ENCODE data around the gene PSEN1. TPM values are rescaled to one million over a fixed set of nuclear protein-coding genes. Genes with fewer than 3 reads are reported as not detected.

The PSEN1 gene
- total RNA-seq, 1 experiment from 2014 or later, result 49.9 TPM

DNA sequence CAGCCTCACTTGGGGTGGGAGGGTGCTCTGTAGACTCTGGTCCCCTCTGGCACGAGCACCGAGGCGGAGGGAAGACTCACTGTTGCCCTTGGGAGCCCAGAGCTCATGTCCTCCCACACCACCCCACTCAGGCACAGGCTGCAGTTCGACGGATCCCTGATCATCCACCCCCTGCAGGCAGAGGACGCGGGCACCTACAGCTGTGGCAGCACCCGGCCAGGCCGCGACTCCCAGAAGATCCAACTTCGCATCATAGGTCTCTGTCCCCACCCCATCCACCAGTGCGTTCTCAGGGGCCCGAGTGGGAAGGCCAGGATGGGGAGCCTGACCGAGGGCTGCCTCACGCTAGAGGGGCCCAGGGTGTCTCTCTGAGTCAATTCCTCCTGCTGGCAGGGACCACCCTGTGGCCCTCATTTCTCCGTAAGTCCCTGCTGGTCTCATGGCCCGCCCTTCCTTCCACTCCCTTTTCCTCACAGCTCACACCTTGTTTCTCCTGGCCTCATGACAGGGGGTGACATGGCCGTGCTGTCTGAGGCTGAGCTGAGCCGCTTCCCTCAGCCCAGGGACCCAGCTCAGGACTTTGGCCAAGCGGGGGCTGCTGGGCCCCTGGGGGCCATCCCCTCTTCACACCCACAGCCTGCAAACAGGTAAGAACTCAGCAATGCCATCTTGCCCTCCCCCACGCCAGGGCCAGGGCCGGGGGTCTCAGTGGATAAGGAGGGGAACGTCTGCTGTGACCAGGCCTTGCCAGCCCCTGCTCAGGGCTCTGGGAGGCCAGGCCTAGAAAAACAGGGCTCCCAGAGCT is 128.0 kb downstream of the PSEN1 start:
- H3K9me3 ChIP-seq (ENCODE audit: control insufficient read depth, low read depth, low read length), result no peaks in the 10 kb centered on the region
- no peak overlapping the region for H3K23ac ChIP-seq (ENCODE audit: insufficient read length, low read depth, low read length)
- peaks cover 2 to 7% of the 10 kb centered on the region in 2 experiments; a peak in 1 of 4 replicates for H3K4me1 Mint-ChIP-seq
- no peak overlapping the region for H3K4ac ChIP-seq (ENCODE audit: low read depth, low read length)
- peaks cover 9% of the 10 kb centered on the region for H3K27me3 Mint-ChIP-seq (ENCODE audit: low read depth)
- no peak overlapping the region for H3K9ac ChIP-seq (ENCODE audit: extremely low read depth, insufficient read length, low read length)
- no peak overlapping the region for H2AK5ac ChIP-seq (ENCODE audit: insufficient read length, low read length)
- H4K20me1 ChIP-seq (ENCODE audit: control insufficient read depth, insufficient read depth, insufficient read length), result no peaks in the 10 kb centered on the region
- no peak overlapping the region for H4K8ac ChIP-seq (replicated peaks; ENCODE audit: insufficient read length, low read depth, low read length)
- no peak overlapping the region for H4K5ac ChIP-seq (ENCODE audit: insufficient read length, low read depth, low read length)
- H3K23me2 ChIP-seq (ENCODE audit: insufficient read length, low read depth, low read length, poor library complexity, severe bottlenecking), result no peaks in the 10 kb centered on the region
- H3K27me3 ChIP-seq (ENCODE audit: insufficient read depth, low read length), result no peaks in the 10 kb centered on the region
- H3K36me3 Mint-ChIP-seq (ENCODE audit: insufficient read depth in 1 of 3, low read depth in 3 of 3), result peaks cover 3 to 5% (median 4%) of the 10 kb centered on the region in 3 experiments; a peak in 4 of 7 replicates
- no CpG with 5 or more reads among the region's 23 CpGs for WGBS (ENCODE audit: extremely low coverage, insufficient read length, low lambda C conversion rate)
- H2BK120ac ChIP-seq (ENCODE audit: low read depth, low read length, poor library complexity, severe bottlenecking), result no peak overlapping the region
- H2BK5ac ChIP-seq (ENCODE audit: insufficient read length, low read length), result no peak overlapping the region
- H3K4me3 Mint-ChIP-seq, result no peak overlapping the region
- no peak overlapping the region for H2BK15ac ChIP-seq (ENCODE audit: low read depth, low read length)
- H2AFZ ChIP-seq (ENCODE audit: low read length), result no peak overlapping the region
- H3K4me1 ChIP-seq (ENCODE audit: insufficient read depth, low read length), result no peaks in the 10 kb centered on the region
- H3K4me2 ChIP-seq (ENCODE audit: insufficient read depth, insufficient read length, low read length), result no peak overlapping the region
- H3K27ac Mint-ChIP-seq, result no peak overlapping the region; a peak in 1 of 7 replicates
- no peak overlapping the region for H3K56ac ChIP-seq (ENCODE audit: insufficient read length, low read depth, low read length)
- no peak overlapping the region for H3K18ac ChIP-seq (ENCODE audit: insufficient read length, low read depth, low read length)
- H2BK20ac ChIP-seq (ENCODE audit: low read depth, low read length, poor library complexity, severe bottlenecking), result no peak overlapping the region
- H3K79me1 ChIP-seq (ENCODE audit: insufficient read depth, low read depth, low read length, poor library complexity, severe bottlenecking), result no peaks in the 10 kb centered on the region
- no peak overlapping the region for H4K91ac ChIP-seq (ENCODE audit: insufficient read length, low read depth, low read length)
- TF ChIP-seq, protein P1, sequence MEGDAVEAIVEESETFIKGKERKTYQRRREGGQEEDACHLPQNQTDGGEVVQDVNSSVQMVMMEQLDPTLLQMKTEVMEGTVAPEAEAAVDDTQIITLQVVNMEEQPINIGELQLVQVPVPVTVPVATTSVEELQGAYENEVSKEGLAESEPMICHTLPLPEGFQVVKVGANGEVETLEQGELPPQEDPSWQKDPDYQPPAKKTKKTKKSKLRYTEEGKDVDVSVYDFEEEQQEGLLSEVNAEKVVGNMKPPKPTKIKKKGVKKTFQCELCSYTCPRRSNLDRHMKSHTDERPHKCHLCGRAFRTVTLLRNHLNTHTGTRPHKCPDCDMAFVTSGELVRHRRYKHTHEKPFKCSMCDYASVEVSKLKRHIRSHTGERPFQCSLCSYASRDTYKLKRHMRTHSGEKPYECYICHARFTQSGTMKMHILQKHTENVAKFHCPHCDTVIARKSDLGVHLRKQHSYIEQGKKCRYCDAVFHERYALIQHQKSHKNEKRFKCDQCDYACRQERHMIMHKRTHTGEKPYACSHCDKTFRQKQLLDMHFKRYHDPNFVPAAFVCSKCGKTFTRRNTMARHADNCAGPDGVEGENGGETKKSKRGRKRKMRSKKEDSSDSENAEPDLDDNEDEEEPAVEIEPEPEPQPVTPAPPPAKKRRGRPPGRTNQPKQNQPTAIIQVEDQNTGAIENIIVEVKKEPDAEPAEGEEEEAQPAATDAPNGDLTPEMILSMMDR (conservative IDR thresholded peaks at IDR 0.05), result no peak
- H2BK12ac ChIP-seq (ENCODE audit: insufficient read length, low read depth, low read length), result no peak overlapping the region
- H3K9me3 Mint-ChIP-seq, result peaks cover 0 to 2% of the 10 kb centered on the region in 2 experiments; a peak in 1 of 5 replicates
- no peak overlapping the region for H3K14ac ChIP-seq (ENCODE audit: insufficient read depth, low read length)
- H3K79me2 ChIP-seq (ENCODE audit: insufficient read depth, low read length), result no peaks in the 10 kb centered on the region
- H3K27ac ChIP-seq (ENCODE audit: insufficient read length, low read depth, low read length), result no peak overlapping the region
- DNase-seq, result no peak
- no peak overlapping the region for H3T11ph ChIP-seq (ENCODE audit: low read length)
